B cell (primary cell): ENCODE measurements around the gene NAPEPLD.

Source experiments
- CTCF ChIP-seq: fragments of 200-600 bp; IDR thresholded peaks from one replicate; pipeline ENCODE4 v1.8.0; 2022; ENCODE audit warnings: antibody characterized with exemption, mild to moderate bottlenecking
- EZH2 ChIP-seq: IDR thresholded peaks from 2 replicates; pipeline ENCODE4 v1.6.1; 2012; ENCODE audit warnings: borderline replicate concordance, low read depth, mild to moderate bottlenecking, moderate library complexity, low read length; ENCODE audit not compliant: insufficient read depth, poor library complexity, severe bottlenecking

- TF ChIP-seq CTCF (no peak), EZH2 (no peak)
Measured at GRCh38 chr7:103115771-103116170, 33.1 kb downstream of the NAPEPLD start.
